ENCODE results near the gene LDB3. TPM values are rescaled to one million over a fixed set of nuclear protein-coding genes. Genes with fewer than 3 reads are reported as not detected.

The LDB3 gene
- total and polyA plus RNA-seq, 12 donors: 162 to 1,738 (median 1,513) TPM

DNA sequence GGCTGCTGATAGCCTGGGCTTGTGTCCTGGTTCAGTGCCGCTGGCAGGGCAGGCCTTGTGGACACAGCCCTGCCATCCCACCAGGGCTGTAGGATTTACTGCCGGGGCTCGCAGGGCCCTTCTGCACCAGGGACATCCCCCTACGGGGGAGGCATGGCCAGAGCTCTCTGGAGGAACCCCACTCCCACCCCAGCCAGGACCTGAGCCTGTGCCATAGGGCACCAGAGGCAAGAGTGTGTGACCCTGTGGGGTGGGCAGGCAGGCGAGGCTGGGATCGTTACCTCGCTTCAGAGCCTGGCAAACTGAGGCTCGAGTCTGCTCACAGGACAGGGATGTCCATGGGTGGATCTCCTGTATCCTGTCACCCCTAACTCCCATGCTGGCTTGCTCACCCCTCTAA, 2.6 kb downstream of the LDB3 start:
- Histone ChIP-seq H3K4me3 (peak overlapping the region; percentile 36 to 72 (median 64)), H3K27ac (peak overlapping the region; percentile 83 to 100 (median 96)), H3K36me3 (peaks cover 0 to 15% (median 0%) of the 10 kb centered on the region in 9 donors), H3K4me1 (peaks cover 0 to 66% (median 37%) of the 10 kb centered on the region in 9 donors), H3K9me3 (no peaks in the 10 kb centered on the region), H3K27me3 (no peaks in the 10 kb centered on the region)
- ATAC-seq: no peak
- TF ChIP-seq, protein P1, sequence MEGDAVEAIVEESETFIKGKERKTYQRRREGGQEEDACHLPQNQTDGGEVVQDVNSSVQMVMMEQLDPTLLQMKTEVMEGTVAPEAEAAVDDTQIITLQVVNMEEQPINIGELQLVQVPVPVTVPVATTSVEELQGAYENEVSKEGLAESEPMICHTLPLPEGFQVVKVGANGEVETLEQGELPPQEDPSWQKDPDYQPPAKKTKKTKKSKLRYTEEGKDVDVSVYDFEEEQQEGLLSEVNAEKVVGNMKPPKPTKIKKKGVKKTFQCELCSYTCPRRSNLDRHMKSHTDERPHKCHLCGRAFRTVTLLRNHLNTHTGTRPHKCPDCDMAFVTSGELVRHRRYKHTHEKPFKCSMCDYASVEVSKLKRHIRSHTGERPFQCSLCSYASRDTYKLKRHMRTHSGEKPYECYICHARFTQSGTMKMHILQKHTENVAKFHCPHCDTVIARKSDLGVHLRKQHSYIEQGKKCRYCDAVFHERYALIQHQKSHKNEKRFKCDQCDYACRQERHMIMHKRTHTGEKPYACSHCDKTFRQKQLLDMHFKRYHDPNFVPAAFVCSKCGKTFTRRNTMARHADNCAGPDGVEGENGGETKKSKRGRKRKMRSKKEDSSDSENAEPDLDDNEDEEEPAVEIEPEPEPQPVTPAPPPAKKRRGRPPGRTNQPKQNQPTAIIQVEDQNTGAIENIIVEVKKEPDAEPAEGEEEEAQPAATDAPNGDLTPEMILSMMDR (IDR thresholded peaks at IDR 0.05): no peak
- DNase-seq: no peak
- 59 to 68% methylated on average over 8 of the region's 8 CpGs for WGBS, 2 donors
- intact Hi-C loops (cut with DNase I): no loop called here

DNA sequence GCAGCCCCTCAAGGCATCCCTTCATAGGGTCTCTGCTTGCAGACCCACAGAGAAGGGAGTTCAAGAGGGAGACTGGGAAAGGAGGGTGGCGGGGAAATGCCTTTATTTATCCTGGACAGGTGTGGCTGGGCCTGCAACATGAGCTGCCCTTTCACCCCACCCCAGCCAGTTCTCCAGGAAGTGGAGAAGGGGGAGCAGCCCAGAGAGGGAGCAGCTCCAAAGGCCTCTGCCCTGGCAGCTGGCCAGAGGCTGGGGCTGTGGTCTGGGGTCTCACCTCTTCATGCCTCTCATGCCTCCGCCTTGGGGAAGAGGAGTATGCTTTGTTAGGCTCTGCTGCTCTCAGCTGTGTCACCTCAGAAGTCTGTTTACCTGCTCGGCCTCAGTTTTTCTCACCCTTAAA, 3.1 kb downstream of the LDB3 start:
- TF ChIP-seq, protein P1 (IDR thresholded peaks at IDR 0.05): no peak
- Histone ChIP-seq H3K4me3 (peak overlapping the region; percentile 36 to 72 (median 64)), H3K36me3 (peaks cover 0 to 15% (median 0%) of the 10 kb centered on the region in 9 donors), H3K4me1 (peaks cover 0 to 66% (median 34%) of the 10 kb centered on the region in 9 donors), H3K27me3 (no peaks in the 10 kb centered on the region), H3K27ac (peak overlapping the region; percentile 83 to 100 (median 96)), H3K9me3 (no peaks in the 10 kb centered on the region)
- intact Hi-C loops (cut with DNase I): no loop called here
- no peak for DNase-seq
- ATAC-seq: no peak
- 56% methylated on average over 3 of the region's 3 CpGs for whole genome bisulfite sequencing, 2 donors

DNA sequence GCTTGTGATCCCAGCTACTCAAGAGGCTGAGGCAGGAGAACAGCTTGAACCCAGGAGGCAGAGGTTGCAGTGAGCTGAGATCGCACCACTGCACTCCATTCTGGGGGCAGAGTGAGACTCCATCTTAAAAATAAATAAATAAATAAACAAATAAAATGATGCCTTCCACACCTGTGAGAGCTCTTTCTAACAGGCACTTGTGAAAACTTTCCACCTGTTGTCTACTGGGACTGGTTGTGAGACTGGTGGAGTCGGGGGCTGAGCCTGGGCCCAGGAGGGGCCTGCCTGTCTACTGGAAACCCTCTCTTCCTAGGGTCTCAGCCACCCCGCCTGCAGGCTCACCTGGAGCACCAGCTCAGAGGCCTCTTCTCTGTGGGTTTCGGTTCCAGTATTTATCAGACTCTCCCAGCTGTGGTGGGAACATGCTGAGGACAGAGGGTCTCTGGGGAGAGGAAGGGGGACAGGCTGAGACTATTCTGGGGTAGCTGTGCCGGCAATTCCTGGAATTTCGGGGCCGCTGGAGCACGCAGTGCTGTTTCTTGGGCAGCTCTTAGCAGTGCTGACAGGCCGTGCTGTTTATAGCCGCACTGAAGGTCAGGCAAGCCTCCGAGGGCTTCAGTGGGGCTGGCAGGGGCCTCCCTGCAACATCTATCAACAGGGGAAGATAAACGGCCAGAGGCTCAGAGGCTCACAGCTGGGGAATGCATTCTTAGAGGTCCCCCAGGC, 3.8 kb downstream of the LDB3 start:
- H3K4me3 ChIP-seq: peak overlapping the region; percentile 36 to 72 (median 64)
- peak; percentile 79 for DNase-seq
- TF ChIP-seq, protein P1 (IDR thresholded peaks at IDR 0.05): no peak
- H3K4me1 ChIP-seq: peaks cover 2 to 68% (median 40%) of the 10 kb centered on the region in 9 donors
- no peaks in the 10 kb centered on the region for H3K27me3 ChIP-seq
- no peaks in the 10 kb centered on the region for H3K9me3 ChIP-seq
- WGBS, 2 donors: 21 to 23% methylated on average over 12 of the region's 12 CpGs
- peaks cover 0 to 15% (median 0%) of the 10 kb centered on the region in 9 donors for H3K36me3 ChIP-seq
- ATAC-seq: peak; percentile 8 to 50 (median 32)
- intact Hi-C loops (cut with DNase I): no loop called here
- H3K27ac ChIP-seq: peak overlapping the region; percentile 83 to 100 (median 96)

DNA sequence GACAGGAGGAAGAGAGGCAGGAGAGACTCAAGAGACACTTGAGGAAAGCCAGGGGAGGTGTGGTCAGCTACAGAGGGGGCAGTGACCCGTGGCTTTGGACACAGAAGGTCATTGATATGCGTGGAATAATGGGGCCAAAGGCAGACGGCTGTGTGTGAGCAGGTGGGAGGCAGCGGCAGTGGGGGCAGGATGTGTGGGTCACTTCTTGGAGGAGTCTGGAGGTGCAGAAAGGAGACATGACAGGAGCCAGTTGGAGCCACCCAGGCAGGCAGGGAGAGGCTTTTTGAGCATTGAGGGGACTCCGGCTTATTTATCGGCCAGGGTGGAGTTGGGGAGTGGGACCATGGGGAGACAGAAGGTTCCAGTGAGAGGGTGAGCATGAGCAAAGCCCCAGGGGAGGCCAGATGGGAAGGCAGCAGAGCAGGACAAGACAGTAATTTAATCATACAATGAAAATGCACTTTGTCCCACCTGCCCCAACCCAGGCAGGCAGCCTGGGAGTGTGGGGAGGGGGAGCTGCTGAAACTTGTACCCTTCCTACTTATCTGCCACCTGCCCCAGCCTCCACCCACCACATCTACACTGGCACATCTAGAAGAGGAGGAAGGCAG, 5.0 kb downstream of the LDB3 start:
- DNase-seq: no peak
- Histone ChIP-seq H3K4me3 (peak overlapping the region; percentile 23 to 72 (median 64)), H3K4me1 (peaks cover 3 to 74% (median 44%) of the 10 kb centered on the region in 9 donors), H3K9me3 (no peaks in the 10 kb centered on the region), H3K27me3 (no peaks in the 10 kb centered on the region), H3K27ac (peak overlapping the region; percentile 83 to 100 (median 96)), H3K36me3 (peaks cover 0 to 15% (median 0%) of the 10 kb centered on the region in 9 donors)
- TF ChIP-seq, protein P1 (IDR thresholded peaks at IDR 0.05): no peak
- no peak for ATAC-seq
- intact Hi-C loops (cut with DNase I): no loop called here
- WGBS, 2 donors: 24 to 39% methylated on average over 6 of the region's 6 CpGs

All from heart right ventricle (tissue), 16 donors.